HL-60/S4 treated with retinoic acid at 250 ng/mL for 4 days and 3 days (cell line): Measurements from ENCODE around the gene RPS19BP1.
"Not testable (repeated sequence)": the region's sequence is repeated elsewhere in the genome, so short reads cannot be mapped to it uniquely, and the experiment has no call there.

ENCODE experiments used
- in situ Hi-C: fragments of 300-500 bp; cut with MboI; formaldehyde crosslinking; loops from 2 replicates; pipeline ENCODE4 v1.7.0; 2022; ENCODE audit warnings: low sequenced_read_pairs

Gene RPS19BP1

GRCh38 chr22:39529487-39529851 lies 3.1 kb downstream of the RPS19BP1 start:
- in situ Hi-C loops, result loop anchor here (25.0 kb wide), 1 partner anchor 808 kb away; the partner anchor contains the start of gene ADSL

GRCh38 chr22:39528681-39529486 lies 3.7 kb downstream of the RPS19BP1 start:
- in situ Hi-C loops, result loop anchor here (25.0 kb wide), 1 partner anchor 808 kb away; the partner anchor contains the start of gene ADSL

GRCh38 chr22:39528080-39528661 lies 4.4 kb downstream of the RPS19BP1 start:
- in situ Hi-C loops, result loop anchor here (25.0 kb wide), 1 partner anchor 809 kb away; the partner anchor contains the start of gene ADSL

- in situ Hi-C loops, result loop anchor here (25.0 kb wide), 1 partner anchor 810 kb away; the partner anchor contains the start of gene ADSL
Measured at GRCh38 chr22:39527481-39527961, 5.0 kb downstream of the RPS19BP1 start.

- in situ Hi-C loops, result loop anchor here (25.0 kb wide), 1 partner anchor 811 kb away; the partner anchor contains the start of gene ADSL
Measured at GRCh38 chr22:39526736-39527171, 5.8 kb downstream of the RPS19BP1 start.

- in situ Hi-C loops, result loop anchor here (25.0 kb wide), 1 partner anchor 812 kb away; the partner anchor contains the start of gene ADSL
Measured at GRCh38 chr22:39525658-39525975, 6.9 kb downstream of the RPS19BP1 start.

GRCh38 chr22:39524753-39525657 lies 7.5 kb downstream of the RPS19BP1 start:
- in situ Hi-C loops, result loop anchor here (25.0 kb wide), 1 partner anchor 812 kb away; the partner anchor contains the start of gene ADSL

GRCh38 chr22:39524089-39524752 lies 8.3 kb downstream of the RPS19BP1 start:
- in situ Hi-C loops, result no loop called here

GRCh38 chr22:39522567-39523300 lies 9.8 kb downstream of the RPS19BP1 start:
- in situ Hi-C loops, result no loop called here

- in situ Hi-C loops, result not testable (repeated sequence)
Measured at GRCh38 chr22:39522091-39522490, 10.5 kb downstream of the RPS19BP1 start.

- in situ Hi-C loops, result not testable (repeated sequence)
Measured at GRCh38 chr22:39521106-39521885, 11.3 kb downstream of the RPS19BP1 start.

GRCh38 chr22:39520226-39521105 lies 12.1 kb downstream of the RPS19BP1 start, which contains the start of gene ATF4:
ATF4 (plus strand) TSS chr22:39520562; CDS start chr22:39521446, 884 bp downstream.
- in situ Hi-C loops, result no loop called here

- in situ Hi-C loops, result no loop called here
Measured at GRCh38 chr22:39519681-39520225, 12.8 kb downstream of the RPS19BP1 start.

GRCh38 chr22:39518996-39519680 lies 13.4 kb downstream of the RPS19BP1 start:
- in situ Hi-C loops, result no loop called here

GRCh38 chr22:39518144-39518786 lies 14.3 kb downstream of the RPS19BP1 start:
- in situ Hi-C loops, result no loop called here

GRCh38 chr22:39517470-39517869 lies 15.1 kb downstream of the RPS19BP1 start:
- in situ Hi-C loops, result no loop called here
